HG03159 (cell line): ENCODE measurements around the gene SH3PXD2A.
"Not testable (repeated sequence)": the region's sequence is repeated elsewhere in the genome, so short reads cannot be mapped to it uniquely, and the experiment has no call there.

ENCODE experiments used
- ATAC-seq: cut with Tn5 transposase; IDR thresholded peaks from one replicate; pipeline ENCODE4 v1.9.1; 2021; ENCODE audit warnings: mild to moderate bottlenecking, moderate library complexity; ENCODE audit not compliant: unreplicated experiment

SH3PXD2A gene

DNA sequence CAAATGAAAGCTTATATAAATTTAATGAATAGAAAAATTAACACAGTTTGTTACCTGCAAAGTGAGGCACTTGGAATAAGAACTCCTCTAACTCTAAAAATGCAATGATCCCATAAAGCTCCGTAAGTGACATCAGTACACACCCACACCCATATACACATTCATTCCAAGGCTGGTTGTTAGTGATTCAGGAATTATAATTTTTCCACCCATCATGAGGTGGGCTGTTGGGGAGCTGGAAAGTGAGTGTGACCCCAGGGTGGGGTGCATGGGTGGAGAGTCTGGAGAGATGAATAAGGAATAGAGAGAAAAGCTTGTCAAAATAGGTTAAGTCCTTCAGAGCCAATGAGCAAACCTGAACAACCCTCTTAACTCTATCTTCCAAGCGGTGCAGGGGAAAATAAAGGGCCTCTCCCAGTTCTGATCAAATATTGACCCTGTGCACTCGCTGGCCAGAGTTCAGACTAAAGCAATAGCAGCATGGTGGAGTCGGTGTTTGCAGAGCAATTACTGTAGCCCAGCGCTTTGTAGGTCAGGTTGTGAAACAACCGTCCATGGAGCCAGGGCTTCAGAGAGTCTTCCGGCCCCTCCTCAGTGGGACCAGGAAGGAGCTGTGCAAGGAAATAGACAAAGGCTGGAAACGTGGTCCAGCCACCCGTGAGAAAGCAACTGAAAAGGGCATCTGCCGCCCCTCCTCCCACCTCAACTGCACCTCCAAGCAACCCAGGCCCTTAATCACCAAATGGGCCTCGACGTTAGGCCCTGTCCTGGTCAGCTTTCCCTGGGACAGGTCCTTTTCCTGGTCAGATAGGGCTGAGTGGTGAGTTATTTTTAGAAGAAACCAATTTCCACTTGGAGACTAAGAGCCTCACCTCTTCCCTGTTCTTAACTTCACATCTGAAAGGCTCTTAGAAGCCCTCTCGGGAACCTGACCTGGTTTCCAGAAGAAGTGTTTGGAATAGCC is 61.2 kb downstream of the SH3PXD2A start:
- no peak for ATAC-seq

GRCh38 chr10:103793429-103793828 is 61.9 kb downstream of the SH3PXD2A start:
- no peak for ATAC-seq

GRCh38 chr10:103792547-103792946 is 62.8 kb downstream of the SH3PXD2A start:
- no peak for ATAC-seq

GRCh38 chr10:103791858-103792257 is 63.5 kb downstream of the SH3PXD2A start:
- no peak for ATAC-seq

DNA sequence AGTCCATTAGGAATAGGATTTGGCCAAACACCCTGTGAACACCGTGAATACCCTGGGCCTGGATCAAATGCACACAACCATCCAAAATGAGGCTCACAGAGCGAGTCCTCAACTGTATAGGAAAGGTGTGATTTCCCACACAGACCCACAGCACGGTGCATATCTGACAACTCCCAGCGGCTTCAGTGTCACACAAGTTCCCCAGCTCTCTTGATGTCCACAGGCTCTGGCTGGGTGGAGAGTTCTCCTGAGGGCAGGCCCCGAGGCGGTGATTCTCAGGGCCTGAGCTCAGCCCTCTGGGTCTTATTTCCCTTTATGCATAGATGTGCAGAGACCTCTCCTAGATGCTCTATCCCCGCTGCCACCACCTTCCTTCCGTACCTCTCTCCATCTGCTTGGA is 64.1 kb downstream of the SH3PXD2A start:
- no peak for ATAC-seq

DNA sequence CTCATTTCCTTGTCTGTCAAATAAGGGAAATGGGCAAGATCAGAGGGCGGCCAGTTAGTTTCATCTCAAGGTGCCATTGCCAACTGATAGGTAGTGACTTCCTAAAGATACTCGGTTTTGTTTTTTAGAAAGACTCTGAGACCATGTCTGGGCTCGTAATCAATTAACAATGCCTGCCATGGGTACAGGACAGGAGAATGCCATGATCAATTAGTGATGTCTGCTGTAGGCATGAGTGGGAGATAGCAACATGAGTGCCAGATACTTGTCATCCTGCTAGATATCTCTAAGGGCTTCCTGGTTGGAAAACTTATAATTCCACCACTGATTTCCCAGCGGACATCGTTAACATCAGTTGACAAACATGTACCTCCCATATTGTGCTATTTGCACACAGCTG is 64.8 kb downstream of the SH3PXD2A start:
- ATAC-seq, result no peak

GRCh38 chr10:103789771-103790201 is 65.6 kb downstream of the SH3PXD2A start:
- ATAC-seq, result no peak

DNA sequence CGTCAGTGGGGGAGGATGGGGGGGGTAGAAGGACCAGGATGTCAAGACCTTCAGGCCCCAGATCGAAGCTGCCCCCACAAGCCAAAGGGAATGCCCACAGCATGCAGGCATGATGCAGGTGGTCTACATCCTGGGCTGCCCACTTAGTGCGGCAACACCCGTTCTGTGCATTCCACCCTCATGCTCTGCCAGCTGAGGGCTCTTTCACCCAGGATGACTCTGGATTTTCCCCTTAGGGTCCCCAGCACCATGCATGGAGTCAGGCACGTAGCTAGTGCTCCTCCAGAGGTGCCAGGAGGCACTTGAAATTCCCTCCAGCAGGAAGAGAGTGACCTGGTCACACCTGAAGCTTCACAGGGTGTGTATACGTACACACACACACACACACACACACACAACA is 66.2 kb downstream of the SH3PXD2A start:
- no peak for ATAC-seq

DNA sequence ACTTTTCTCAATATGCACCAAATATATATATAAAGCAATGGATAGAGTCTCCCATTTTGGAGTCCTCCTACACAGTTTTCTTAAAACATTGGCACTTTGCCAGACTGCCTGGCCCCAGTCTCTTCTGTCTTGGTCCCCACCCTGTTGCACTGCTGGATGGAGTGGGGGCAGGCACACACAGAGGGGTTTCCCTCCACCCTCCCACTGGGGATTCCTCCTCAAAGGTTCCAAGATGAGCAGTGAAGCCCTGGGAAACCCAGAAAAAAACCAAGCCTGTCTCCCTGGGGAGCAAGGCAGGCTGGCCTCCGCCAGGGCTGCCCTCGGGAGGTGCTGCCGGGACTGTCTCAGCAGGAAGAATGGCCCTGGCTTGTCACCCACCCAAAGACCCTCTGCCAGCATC is 68.0 kb downstream of the SH3PXD2A start:
- ATAC-seq, result no peak

- ATAC-seq, result no peak
Measured at GRCh38 chr10:103786020-103786419, 69.4 kb downstream of the SH3PXD2A start.

- ATAC-seq, result no peak
Measured at GRCh38 chr10:103784723-103785418, 70.5 kb downstream of the SH3PXD2A start.

DNA sequence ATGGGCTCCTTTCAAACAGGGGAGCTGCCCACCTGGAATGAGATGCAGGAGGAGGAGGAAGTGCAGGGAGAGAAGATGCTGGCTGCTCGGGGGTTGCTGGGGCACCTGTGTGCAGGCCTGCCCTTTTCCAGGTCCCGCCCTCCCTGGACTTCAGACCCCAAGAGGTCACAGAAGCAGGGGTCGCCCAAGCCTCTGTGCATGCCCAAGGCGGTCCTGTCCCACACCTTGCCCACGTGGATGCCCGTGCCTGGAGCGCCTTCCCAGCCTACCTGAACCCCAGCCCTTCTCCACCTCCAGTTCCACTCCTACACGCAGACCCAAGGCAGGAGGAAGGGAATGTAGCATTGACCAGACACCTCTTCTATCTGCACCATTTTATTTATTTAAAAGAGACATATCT is 71.3 kb downstream of the SH3PXD2A start:
- no peak for ATAC-seq

DNA sequence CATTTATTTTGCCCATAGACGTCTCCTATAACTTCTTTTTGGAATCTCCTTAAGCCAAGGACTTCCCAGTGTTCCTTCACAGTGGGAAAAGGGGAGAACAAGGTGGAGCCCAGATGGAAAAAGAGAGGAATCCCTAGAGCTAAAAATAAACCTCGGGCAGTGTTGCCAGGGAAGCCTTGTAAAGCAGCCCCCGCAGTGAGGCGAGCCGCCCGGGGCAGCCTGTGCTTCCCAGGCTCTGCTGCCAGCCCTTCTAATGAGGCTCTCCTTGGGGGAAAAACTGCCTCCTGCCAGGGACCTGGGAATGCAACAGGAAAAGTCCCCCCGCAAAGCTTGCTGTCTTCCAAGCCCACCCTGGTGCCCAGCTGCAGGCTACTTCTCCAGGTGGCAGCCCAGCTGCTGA is 71.7 kb downstream of the SH3PXD2A start:
- no peak for ATAC-seq

GRCh38 chr10:103781329-103782061 is 73.9 kb downstream of the SH3PXD2A start:
- ATAC-seq, result no peak

DNA sequence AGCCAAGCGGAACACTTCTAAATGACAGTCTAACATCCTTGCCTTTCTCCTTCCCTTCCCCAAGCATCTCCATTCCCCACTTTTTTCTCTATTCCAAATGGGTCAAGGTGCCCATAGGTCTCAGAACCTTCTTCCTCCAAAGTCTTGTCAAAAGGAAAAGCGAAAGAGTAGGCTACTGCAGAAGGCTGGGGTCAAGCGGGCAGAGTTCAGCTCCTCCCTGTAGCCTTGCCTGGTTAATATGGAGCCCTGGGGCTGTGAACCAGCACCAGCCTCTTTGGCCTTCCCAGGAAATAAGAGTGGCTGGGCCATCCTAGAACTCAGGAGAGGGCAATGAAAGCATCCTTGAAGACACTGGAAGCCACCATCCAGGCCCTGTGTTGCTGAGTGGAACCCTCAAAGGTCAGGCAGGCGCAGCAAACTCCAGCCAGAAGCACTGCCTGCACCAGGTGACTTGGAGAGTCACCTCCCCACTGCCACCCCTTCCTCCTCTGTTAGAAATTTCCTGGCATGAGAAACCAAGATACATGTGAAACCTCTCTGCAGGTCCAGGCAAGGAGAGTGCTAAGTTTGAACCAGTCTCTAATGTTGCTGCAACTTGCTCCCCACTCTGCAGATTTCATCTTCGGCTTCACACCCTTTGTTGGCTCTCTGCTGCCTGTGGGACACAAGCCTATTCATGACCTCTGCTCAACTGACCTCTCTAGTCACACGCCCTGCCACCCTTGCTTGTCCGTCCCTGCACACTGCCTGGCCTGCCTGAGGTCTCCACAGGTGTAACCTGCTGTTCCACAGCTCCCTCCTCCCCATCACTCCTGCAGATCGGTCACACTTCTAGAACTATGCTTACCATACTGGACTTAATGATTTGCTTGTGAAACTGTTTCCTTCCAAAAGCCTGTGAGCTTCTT is 74.9 kb downstream of the SH3PXD2A start:
- no peak for ATAC-seq

DNA sequence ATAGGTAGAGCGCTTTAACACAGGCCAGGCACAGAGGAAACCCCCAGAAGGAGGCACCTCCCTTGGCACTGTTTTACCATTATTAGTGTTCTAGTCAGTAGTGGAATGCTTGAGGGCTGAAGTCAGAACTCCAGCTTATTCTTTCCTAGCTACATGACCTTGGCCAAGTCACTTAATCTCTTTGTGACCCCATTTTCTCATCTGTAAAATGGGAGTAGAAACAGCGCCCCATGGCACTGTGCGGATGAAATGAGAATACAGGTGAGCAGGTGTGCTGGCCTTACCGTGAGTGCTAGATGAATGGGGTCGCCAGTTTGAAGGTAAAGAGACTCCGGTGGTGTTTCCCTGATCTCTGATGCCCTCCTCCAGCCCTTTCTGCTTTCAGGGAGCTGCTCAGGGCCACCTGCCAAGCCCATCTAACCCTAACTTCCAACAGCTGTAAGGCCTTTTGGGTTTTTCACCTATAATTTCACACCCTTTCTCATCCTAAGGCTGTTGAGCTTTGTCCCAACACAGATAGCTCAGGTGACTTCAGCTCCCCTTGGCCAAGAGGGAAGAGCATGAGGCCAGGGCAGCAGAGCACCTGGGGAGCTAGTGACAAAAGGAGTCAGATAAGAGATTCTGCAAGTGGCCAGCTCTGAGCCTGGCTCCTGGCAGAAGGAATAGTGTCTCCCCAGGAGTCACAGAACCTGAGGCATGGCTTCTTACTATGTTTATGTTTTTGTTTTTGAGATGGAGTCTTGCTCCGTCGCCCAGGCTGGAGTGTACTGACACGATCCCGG is 76.8 kb downstream of the SH3PXD2A start:
- ATAC-seq, result no peak

DNA sequence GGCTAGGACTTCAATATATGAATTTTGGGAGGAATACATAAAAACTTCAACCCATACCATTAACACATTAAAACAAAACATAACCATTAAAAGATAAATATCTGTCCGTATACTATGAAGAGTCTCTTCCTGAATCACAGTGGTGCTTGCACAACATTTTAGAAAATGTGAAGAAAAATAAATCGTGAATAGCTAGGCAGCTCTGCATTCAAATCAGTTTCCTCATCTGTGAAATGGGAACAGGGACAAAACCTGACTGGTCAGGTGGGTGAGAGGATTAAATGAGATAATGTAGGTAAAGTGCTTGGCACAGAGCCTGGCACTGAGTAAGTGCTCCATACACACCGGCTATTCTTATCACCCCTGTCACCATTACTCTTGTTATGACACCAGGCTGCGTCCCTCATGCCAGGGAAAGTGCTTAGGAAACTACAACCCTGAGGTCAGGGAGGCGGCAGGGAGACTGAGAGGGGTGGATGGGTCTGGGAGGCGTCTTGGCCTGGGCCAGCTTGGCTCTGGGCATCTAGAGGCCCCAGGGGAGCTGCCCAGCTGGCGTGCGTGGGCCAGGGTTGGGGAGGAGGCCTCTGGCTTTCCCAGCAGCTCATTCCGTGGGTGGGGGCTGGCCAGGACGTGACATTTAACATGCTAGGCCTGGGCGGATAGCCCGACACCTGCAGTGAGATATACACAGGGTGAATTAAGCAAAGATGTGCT is 78.3 kb downstream of the SH3PXD2A start:
- no peak for ATAC-seq

DNA sequence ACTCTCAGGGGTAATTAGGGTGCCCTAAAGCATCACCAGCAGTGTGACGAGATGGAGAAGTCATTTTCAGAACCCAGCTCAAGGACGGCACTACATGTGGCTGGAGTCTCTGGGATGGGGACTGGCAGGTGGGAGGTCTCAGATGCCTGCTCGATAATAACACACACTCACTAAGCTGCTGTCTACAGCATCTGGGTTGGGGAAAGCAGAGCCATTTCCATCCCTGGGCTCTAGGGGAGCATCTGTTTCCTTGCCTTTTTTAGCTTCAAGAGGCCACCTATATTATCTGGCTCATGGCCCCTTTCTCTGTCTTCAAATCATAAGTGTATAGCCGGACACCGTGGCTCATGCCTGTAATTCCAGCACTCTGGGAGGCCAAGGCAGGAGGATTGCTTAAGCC is 79.6 kb downstream of the SH3PXD2A start:
- no peak for ATAC-seq

DNA sequence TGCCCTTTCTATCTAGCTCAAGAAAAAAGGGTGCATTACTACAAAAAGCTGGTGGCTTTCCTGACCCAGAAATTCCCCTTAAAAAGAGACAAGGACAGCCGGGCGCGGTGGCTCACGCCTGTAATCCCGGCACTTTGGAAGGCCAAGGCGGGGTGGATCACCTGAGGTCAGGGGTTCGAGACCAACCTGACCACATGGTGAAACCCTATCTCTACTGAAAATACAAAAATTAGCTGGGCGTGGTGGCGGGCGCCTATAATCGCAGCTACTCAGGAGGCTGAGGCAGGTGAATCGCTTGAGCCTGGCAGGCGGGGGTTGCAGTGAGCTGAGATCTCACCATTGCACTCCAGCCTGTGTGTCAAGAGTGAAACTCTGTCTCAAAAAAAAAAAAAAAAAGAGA is 82.5 kb downstream of the SH3PXD2A start:
- ATAC-seq, result not testable (repeated sequence)
